Body of pancreas (tissue), 4 donors: ENCODE data around the gene NLRP6. TPM values are rescaled to one million over a fixed set of nuclear protein-coding genes. Genes with fewer than 3 reads are reported as not detected.

ENCODE experiments used
- ATAC-seq: fragments of 150-250 bp; one replicate; pipeline ENCODE4 v1.9.1; 2016
- DNase-seq, 4 donors: peaks; one replicate each; pipeline ENCODE4 v3.0.0-alpha.2; 2019
- H3K27ac ChIP-seq, 4 donors: fragments of 200-600 bp; sonication (generic); 1 replicate in 3 of 4; 2 replicates in 1 of 4; pipeline versions ENCODE4 v1.5.1 to v1.6.1; 2016 to 2019; ENCODE audit warnings: mild to moderate bottlenecking in 1 of 4, mixed read lengths in 1 of 4, moderate library complexity in 1 of 4
- H3K27me3 ChIP-seq, 2 donors: fragments of 200-600 bp; sonication (generic); one replicate each; pipeline ENCODE4 v1.6.0; 2016; ENCODE audit warnings: mild to moderate bottlenecking in 1 of 2
- H3K36me3 ChIP-seq, 2 donors: fragments of 200-600 bp; sonication (generic); replicated peaks in 1 of 2; 2 replicates each; pipeline ENCODE4 v1.5.1; 2016; ENCODE audit warnings: low read depth in 2 of 2; ENCODE audit not compliant: insufficient read depth in 1 of 2
- H3K4me1 ChIP-seq: fragments of 200-600 bp; sonication (generic); one replicate; pipeline ENCODE4 v1.6.0; 2016
- H3K4me3 ChIP-seq, 2 donors: fragments of 200-600 bp; sonication (generic); 1 replicate in 1 of 2; 2 replicates in 1 of 2; pipeline ENCODE4 v1.5.1; 2016 to 2019
- H3K9me3 ChIP-seq, 3 donors: fragments of 200-600 bp; sonication (generic); 1 replicate in 2 of 3; 2 replicates in 1 of 3; pipeline ENCODE4 v1.5.1; 2016
- CTCF ChIP-seq, 7 experiments: fragments of 450-650 bp in 4 of 7; fragments of 200-600 bp in 3 of 7; sonication (generic) in 3 of 7; IDR thresholded peaks; one replicate each; pipeline ENCODE4 v1.5.1; 2016 to 2019; ENCODE audit warnings: antibody characterized with exemption in 7 of 7
- POLR2A ChIP-seq, 3 donors: fragments of 450-650 bp; IDR thresholded peaks; one replicate each; pipeline ENCODE4 v1.6.1; 2016; ENCODE audit warnings: antibody characterized with exemption in 3 of 3, mild to moderate bottlenecking in 2 of 3
- WGBS, 2 donors: methylation state at CpG; one replicate each; pipeline ENCODE4 v1.1.5; 2017; 5-methylcytosine and 5-hydroxymethylcytosine counted together
- intact Hi-C: fragments of 100-400 bp; cut with DNase I; formaldehyde crosslinking; loops from one replicate; pipeline ENCODE4 v1.15.1; 2023
- total RNA-seq, 2 donors: library from RNA; depleted of rRNA; stranded (reverse); fragments of >200 nt; gene quantifications; one replicate each; pipeline ENCODE4 v1.1.0, GENCODE V29; 2016

NLRP6 gene
- total RNA-seq, 2 donors from 2014 or later = 1.0 TPM; not detected in 1

GRCh38 chr11:269146-269890 is 8.9 kb upstream of the NLRP6 start:
- no peak overlapping the region for H3K4me3 ChIP-seq
- H3K27ac ChIP-seq = peak overlapping the region in 2 of 4 donors; percentile 43 to 70
- H3K9me3 ChIP-seq = no peaks in the 10 kb centered on the region
- peak; percentile 41 for ATAC-seq
- intact Hi-C loops = no loop called here
- no peaks in the 10 kb centered on the region for H3K4me1 ChIP-seq
- WGBS, 2 donors = 46 to 59% methylated on average over 21 of the region's 21 CpGs
- TF ChIP-seq POLR2A (IDR thresholded peaks at IDR 0.05) (peak in 1 of 3 donors; percentile 13), CTCF (IDR thresholded peaks at IDR 0.05) (peak in 2 of 7 experiments; percentile 5 to 9)
- no peaks in the 10 kb centered on the region for H3K27me3 ChIP-seq
- H3K36me3 ChIP-seq = no peaks in the 10 kb centered on the region
- DNase-seq = peak in 1 of 4 donors; percentile 44

DNA sequence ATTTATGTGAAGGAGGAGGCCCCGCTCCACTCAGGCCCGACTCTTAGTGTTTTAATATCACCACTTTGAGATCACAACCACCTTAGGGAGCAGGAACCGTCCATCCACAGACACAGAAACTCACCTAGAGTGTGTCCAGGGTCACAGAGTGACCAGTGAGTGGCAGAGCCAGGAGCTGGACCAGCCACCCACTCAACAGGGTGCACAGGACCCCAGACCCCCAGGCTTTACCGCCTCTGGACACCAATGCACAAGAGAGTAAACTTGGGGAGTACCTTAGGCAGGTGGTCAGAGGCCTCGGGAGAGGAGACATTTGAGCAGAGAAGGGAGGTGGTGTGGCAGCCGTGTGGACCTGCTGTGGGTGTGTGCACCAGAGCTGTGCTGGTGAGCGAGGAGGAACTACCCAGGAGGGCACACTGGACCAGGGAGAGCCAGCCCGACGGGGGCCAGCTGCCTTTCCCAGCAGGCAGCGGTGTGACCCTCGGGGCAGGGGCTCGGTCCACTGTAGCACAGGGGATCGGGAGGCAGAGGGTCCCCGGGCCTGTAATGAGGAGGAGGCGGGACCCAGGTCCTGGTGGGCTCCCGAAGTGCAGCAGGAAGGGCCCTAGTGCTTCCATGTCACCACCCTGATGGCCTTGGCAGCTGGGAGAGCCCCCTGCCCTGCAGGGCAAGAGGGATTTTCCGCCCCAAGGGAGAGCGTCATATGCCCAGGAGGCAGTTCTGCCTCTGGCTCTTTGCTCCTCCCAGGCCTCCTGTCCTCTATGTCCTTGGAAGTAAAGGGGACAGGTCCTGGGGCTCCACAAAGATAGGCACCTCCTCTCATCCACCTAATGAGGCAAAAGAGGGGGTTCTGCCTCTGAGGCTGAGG is 7.5 kb upstream of the NLRP6 start:
- no peaks in the 10 kb centered on the region for H3K36me3 ChIP-seq
- ATAC-seq = no peak
- H3K27ac ChIP-seq = no peak overlapping the region
- TF ChIP-seq CTCF (IDR thresholded peaks at IDR 0.05) (no peak), POLR2A (IDR thresholded peaks at IDR 0.05) (no peak)
- no peak for DNase-seq
- H3K4me3 ChIP-seq = no peak overlapping the region
- H3K4me1 ChIP-seq = no peaks in the 10 kb centered on the region
- no peaks in the 10 kb centered on the region for H3K9me3 ChIP-seq
- 71 to 81% methylated on average over 11 to 18 of the region's 18 CpGs for WGBS, 2 donors
- intact Hi-C loops = no loop called here
- H3K27me3 ChIP-seq = no peaks in the 10 kb centered on the region

DNA sequence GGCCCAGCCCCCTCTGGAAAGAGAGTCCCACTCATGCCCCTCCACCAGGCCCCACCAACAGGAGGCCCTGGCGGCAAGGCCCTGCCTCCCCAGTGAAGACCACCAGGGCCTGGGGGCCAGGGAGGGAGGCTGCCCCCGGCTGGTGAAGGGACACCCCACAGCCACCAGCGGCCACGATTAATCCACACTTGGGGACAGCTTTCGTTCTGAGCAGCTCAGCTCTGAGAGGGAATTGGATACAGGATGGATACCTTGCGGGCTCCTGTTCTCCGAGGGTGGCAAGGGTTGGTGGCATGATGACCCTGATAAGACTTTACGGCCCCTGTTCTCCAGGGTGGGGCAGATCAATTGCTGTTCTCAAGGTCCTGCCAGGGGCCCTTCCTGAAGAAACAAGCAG is 6.9 kb upstream of the NLRP6 start:
- H3K27ac ChIP-seq = no peak overlapping the region
- ATAC-seq = no peak

DNA sequence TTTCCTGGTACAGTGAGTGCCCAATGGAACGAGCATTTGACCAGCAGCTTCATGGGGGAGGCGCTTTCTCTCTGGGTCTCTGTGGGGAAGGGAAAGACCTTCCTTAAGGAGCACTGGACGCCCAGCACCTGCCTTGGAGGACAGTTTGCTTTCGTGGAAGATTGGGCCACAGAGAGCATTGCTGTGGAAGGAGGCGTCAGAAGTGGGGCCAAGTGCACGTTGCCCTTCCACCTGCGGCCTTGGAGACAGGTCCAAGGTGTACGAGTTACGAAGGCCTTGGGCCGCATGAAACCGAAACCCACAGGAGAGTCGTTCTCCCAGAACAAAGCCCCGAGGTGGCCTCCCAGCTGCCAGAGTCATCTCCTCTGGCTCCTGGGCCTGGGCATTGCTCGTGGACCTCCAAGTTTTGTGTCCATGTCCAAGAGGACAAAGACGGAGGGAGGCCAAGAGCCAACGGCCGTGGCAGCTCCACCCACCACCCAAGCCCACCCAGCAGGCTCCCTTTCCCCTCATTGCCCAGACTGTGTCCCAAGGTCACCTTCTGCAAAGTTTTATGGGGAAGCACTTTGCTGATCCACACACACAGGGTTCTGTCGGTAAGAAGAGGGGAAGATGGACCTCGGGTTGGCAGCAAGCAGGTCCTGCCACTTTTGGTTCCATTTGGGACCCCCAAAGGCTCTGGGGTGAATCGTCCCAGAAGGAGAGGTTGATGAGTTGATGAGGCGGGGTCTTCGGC is 5.8 kb upstream of the NLRP6 start:
- Histone ChIP-seq H3K27ac (no peak overlapping the region), H3K4me1 (no peaks in the 10 kb centered on the region), H3K4me3 (no peak overlapping the region), H3K9me3 (no peaks in the 10 kb centered on the region), H3K36me3 (no peaks in the 10 kb centered on the region), H3K27me3 (no peaks in the 10 kb centered on the region)
- no peak for ATAC-seq
- WGBS, 2 donors = 87% methylated on average over 16 to 22 of the region's 22 CpGs
- intact Hi-C loops = no loop called here
- TF ChIP-seq CTCF (IDR thresholded peaks at IDR 0.05) (no peak), POLR2A (IDR thresholded peaks at IDR 0.05) (no peak)
- no peak for DNase-seq

More for the DNA sequence above, 6.9 kb upstream of the NLRP6 start:
- DNase-seq = no peak
- H3K36me3 ChIP-seq = no peaks in the 10 kb centered on the region
- H3K9me3 ChIP-seq = no peaks in the 10 kb centered on the region
- H3K27me3 ChIP-seq = no peaks in the 10 kb centered on the region
- WGBS, 2 donors = 13 to 70% methylated on average over 1 to 8 of the region's 8 CpGs
- no peak overlapping the region for H3K4me3 ChIP-seq
- H3K4me1 ChIP-seq = no peaks in the 10 kb centered on the region
- no peak for TF ChIP-seq CTCF (IDR thresholded peaks at IDR 0.05)
- TF ChIP-seq POLR2A (IDR thresholded peaks at IDR 0.05) = no peak
- intact Hi-C loops = no loop called here
